GM23338 (cell line): ENCODE results near the gene TTYH3. TPM values are rescaled to one million over a fixed set of nuclear protein-coding genes. Genes with fewer than 3 reads are reported as not detected.

Experiments
- ATAC-seq: fragments of 200-7000 bp; cut with Tn5 transposase; 3 replicates; pipeline ENCODE4 v1.9.1; 2020
- DNase-seq: peaks from one replicate; pipeline ENCODE4 v3.0.0-alpha.2; 2015; ENCODE audit warnings: low spot score
- H2AFZ ChIP-seq: fragments of 200-600 bp; sonication (generic); 2 replicates; pipeline ENCODE4 v1.8.0; 2016; ENCODE audit warnings: antibody characterized with exemption, mild to moderate bottlenecking, moderate library complexity
- H3F3A ChIP-seq: fragments of 200-600 bp; sonication (generic); replicated peaks from 2 replicates; pipeline ENCODE4 v1.8.0; 2017; ENCODE audit warnings: antibody characterized with exemption, mixed run types, low read depth
- H3K27ac ChIP-seq: fragments of 200-600 bp; sonication (generic); 2 replicates; pipeline ENCODE4 v1.6.1; 2016; ENCODE audit warnings: low read depth
- H3K27me3 ChIP-seq: fragments of 200-600 bp; sonication (generic); 2 replicates; pipeline ENCODE4 v1.8.0; 2016; ENCODE audit warnings: mild to moderate bottlenecking, mixed run types, moderate library complexity; ENCODE audit not compliant: insufficient read depth
- H3K36me3 ChIP-seq: fragments of 200-600 bp; sonication (generic); 2 replicates; pipeline ENCODE4 v1.8.0; 2016; ENCODE audit warnings: mild to moderate bottlenecking; ENCODE audit not compliant: insufficient read depth
- H3K4me1 ChIP-seq: fragments of 200-600 bp; sonication (generic); 2 replicates; pipeline ENCODE4 v1.8.0; 2016; ENCODE audit warnings: mild to moderate bottlenecking, moderate library complexity; ENCODE audit not compliant: insufficient read depth
- H3K4me2 ChIP-seq: fragments of 200-600 bp; sonication (generic); 2 replicates; pipeline ENCODE4 v1.7.1; 2017; ENCODE audit warnings: mixed run types
- H3K4me3 ChIP-seq: fragments of 200-600 bp; sonication (generic); 2 replicates; pipeline ENCODE4 v1.6.1; 2016; ENCODE audit warnings: mixed run types
- H3K79me2 ChIP-seq: fragments of 200-600 bp; sonication (generic); replicated peaks from 2 replicates; pipeline ENCODE4 v1.8.0; 2017; ENCODE audit warnings: mild to moderate bottlenecking; ENCODE audit not compliant: insufficient read depth
- H3K9me2 ChIP-seq: fragments of 200-600 bp; sonication (generic); 2 replicates; pipeline ENCODE4 v1.8.0; 2017; ENCODE audit not compliant: insufficient read depth
- H4K20me1 ChIP-seq: fragments of 200-600 bp; sonication (generic); replicated peaks from 2 replicates; pipeline ENCODE4 v1.8.0; 2017; ENCODE audit warnings: mild to moderate bottlenecking; ENCODE audit not compliant: insufficient read depth
- H3K27ac Mint-ChIP-seq: 2 replicates; pipeline ENCODE4 v1.8.0; 2020; ENCODE audit warnings: inconsistent platforms, mild to moderate bottlenecking, moderate library complexity, mixed read lengths
- H3K27me3 Mint-ChIP-seq: 3 replicates; pipeline ENCODE4 v1.8.0; 2022; ENCODE audit warnings: low read depth, mild to moderate bottlenecking, moderate library complexity, mixed read lengths, inconsistent platforms; ENCODE audit not compliant: insufficient read depth, poor library complexity
- H3K36me3 Mint-ChIP-seq: 3 replicates; pipeline ENCODE4 v1.8.0; 2021; ENCODE audit warnings: low read depth, mild to moderate bottlenecking, inconsistent platforms, moderate library complexity, mixed read lengths
- H3K4me1 Mint-ChIP-seq: 3 replicates; pipeline ENCODE4 v1.8.0; 2020; ENCODE audit warnings: mild to moderate bottlenecking, inconsistent platforms, mixed read lengths
- H3K4me3 Mint-ChIP-seq: 3 replicates; pipeline ENCODE4 v1.8.0; 2021; ENCODE audit warnings: moderate library complexity, mild to moderate bottlenecking, inconsistent platforms, mixed read lengths
- H3K9me3 Mint-ChIP-seq: 3 replicates; pipeline ENCODE4 v1.8.0; 2020; ENCODE audit warnings: moderate library complexity, mild to moderate bottlenecking, inconsistent platforms, mixed read lengths
- EZH2 ChIP-seq: fragments of 200-600 bp; sonication (generic); IDR thresholded peaks from one replicate; pipeline ENCODE4 v1.8.0; 2017; ENCODE audit warnings: antibody characterized with exemption, mild to moderate bottlenecking, low read depth; ENCODE audit not compliant: unreplicated experiment
- EZH2phosphoT487 ChIP-seq: fragments of 200-600 bp; sonication (generic); IDR thresholded peaks from one replicate; pipeline ENCODE4 v1.8.1; 2018; ENCODE audit warnings: antibody characterized with exemption; ENCODE audit not compliant: unreplicated experiment
- NANOG ChIP-seq: IDR thresholded peaks from 2 replicates; pipeline ENCODE4 v1.6.1; 2016; ENCODE audit warnings: antibody characterized with exemption, borderline replicate concordance
- POLR2AphosphoS5 ChIP-seq: IDR thresholded peaks from 2 replicates; pipeline ENCODE4 v1.6.1; 2016; ENCODE audit warnings: antibody characterized with exemption, low read depth
- ZNF462 ChIP-seq: fragments of 250-450 bp; sonication (Bioruptor Pico); IDR thresholded peaks from 2 replicates; pipeline ENCODE4 v1.5.0; 2020; ENCODE audit warnings: mild to moderate bottlenecking, moderate library complexity
- polyA plus RNA-seq: library from polyadenylated mRNA; unstranded; fragments of >200 nt; fragmentation: Nextera tagmentation; extraction: Ambion mirVana; gene quantifications from 2 replicates; pipeline ENCODE4 v1.2.1, GENCODE V29; 2016
- total RNA-seq: library from RNA; depleted of rRNA; stranded (reverse); fragments of >200 nt; shearing (Covaris generic); gene quantifications from 2 replicates; pipeline ENCODE4 v1.2.3, GENCODE V29; 2014

The TTYH3 gene
- total and polyA plus RNA-seq, 2 experiments from 2014 or later = 59.6 to 126 TPM

GRCh38 chr7:2637066-2637471 lies 5.3 kb downstream of the TTYH3 start:
- no peaks in the 10 kb centered on the region for H3K27me3 ChIP-seq
- H4K20me1 ChIP-seq = peaks cover 20% of the 10 kb centered on the region
- Mint-ChIP-seq H3K36me3 (peaks cover 3% of the 10 kb centered on the region; the same call in 1 of the 3 replicates), H3K27me3 (peaks cover 16% of the 10 kb centered on the region), H3K9me3 (no peaks in the 10 kb centered on the region), H3K27ac (no peak overlapping the region), H3K4me3 (no peak overlapping the region; the same call in 2 of the 3 replicates), H3K4me1 (peaks cover 32% of the 10 kb centered on the region)
- H3K27ac ChIP-seq = no peak overlapping the region
- H3K79me2 ChIP-seq = peaks cover 82% of the 10 kb centered on the region
- no peak overlapping the region for H2AFZ ChIP-seq
- H3K4me1 ChIP-seq = peaks cover 14% of the 10 kb centered on the region; the same call in 1 of the 2 replicates
- no peak for ATAC-seq
- no peak overlapping the region for H3K4me3 ChIP-seq
- TF ChIP-seq NANOG (no peak), POLR2AphosphoS5 (no peak), ZNF462 (CRISPR knock-in tag) (no peak)
- H3K4me2 ChIP-seq = no peak overlapping the region
- no peaks in the 10 kb centered on the region for H3K36me3 ChIP-seq
- DNase-seq = no peak
- H3K9me2 ChIP-seq = no peaks in the 10 kb centered on the region
- H3F3A ChIP-seq = peaks cover 7% of the 10 kb centered on the region; the same call in 1 of the 2 replicates

- H3K4me3 Mint-ChIP-seq = no peak overlapping the region
- H3K27ac ChIP-seq = no peak overlapping the region
- H3K27ac Mint-ChIP-seq = no peak overlapping the region
- peaks cover 82% of the 10 kb centered on the region for H3K79me2 ChIP-seq
- DNase-seq = no peak
- peaks cover 32% of the 10 kb centered on the region for H3K4me1 Mint-ChIP-seq
- peaks cover 3% of the 10 kb centered on the region; the same call in 1 of the 3 replicates for H3K36me3 Mint-ChIP-seq
- peaks cover 16% of the 10 kb centered on the region for H3K27me3 Mint-ChIP-seq
- H3K36me3 ChIP-seq = no peaks in the 10 kb centered on the region
- peaks cover 16% of the 10 kb centered on the region; the same call in 1 of the 2 replicates for H3K4me1 ChIP-seq
- no peaks in the 10 kb centered on the region for H3K27me3 ChIP-seq
- no peak for ATAC-seq
- H3K4me2 ChIP-seq = no peak overlapping the region
- no peaks in the 10 kb centered on the region for H3K9me3 Mint-ChIP-seq
- peaks cover 20% of the 10 kb centered on the region for H4K20me1 ChIP-seq
- H2AFZ ChIP-seq = no peak overlapping the region
- H3K9me2 ChIP-seq = no peaks in the 10 kb centered on the region
- no peak overlapping the region for H3K4me3 ChIP-seq
- H3F3A ChIP-seq = peaks cover 7% of the 10 kb centered on the region; the same call in 1 of the 2 replicates
- TF ChIP-seq ZNF462 (CRISPR knock-in tag) = no peak
- no peak for TF ChIP-seq EZH2phosphoT487
- no peak for TF ChIP-seq EZH2
Observed at GRCh38 chr7:2637505-2638223, 5.9 kb downstream of the TTYH3 start.
